GM18870 (cell line): ENCODE results near the gene PRICKLE2.
"Not testable (repeated sequence)": the region's sequence is repeated elsewhere in the genome, so short reads cannot be mapped to it uniquely, and the experiment has no call there.

Experiments
- ATAC-seq: cut with Tn5 transposase; IDR thresholded peaks from one replicate; pipeline ENCODE4 v1.9.1; 2021; ENCODE audit warnings: moderate library complexity; ENCODE audit not compliant: unreplicated experiment

PRICKLE2 gene

DNA sequence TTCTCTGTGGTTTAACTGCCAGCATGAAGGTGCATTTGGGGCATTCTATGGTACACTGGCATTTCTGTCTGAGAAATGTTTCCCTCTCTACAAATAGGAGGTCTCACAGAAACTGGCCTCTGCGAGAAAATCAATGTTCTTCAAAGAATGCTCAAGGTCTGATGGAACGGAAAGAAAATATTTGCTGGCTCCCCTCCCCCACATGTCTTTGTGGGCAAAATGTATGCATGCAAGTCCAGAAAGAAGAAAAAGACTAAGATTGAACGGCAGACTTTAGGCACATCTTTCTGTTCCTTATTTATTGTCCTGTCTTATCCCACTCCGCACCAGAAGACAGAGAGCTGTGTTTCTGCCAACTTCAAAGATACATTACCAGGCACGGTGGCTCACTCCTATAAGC, 118.1 kb downstream of the PRICKLE2 start:
- no peak for ATAC-seq

DNA sequence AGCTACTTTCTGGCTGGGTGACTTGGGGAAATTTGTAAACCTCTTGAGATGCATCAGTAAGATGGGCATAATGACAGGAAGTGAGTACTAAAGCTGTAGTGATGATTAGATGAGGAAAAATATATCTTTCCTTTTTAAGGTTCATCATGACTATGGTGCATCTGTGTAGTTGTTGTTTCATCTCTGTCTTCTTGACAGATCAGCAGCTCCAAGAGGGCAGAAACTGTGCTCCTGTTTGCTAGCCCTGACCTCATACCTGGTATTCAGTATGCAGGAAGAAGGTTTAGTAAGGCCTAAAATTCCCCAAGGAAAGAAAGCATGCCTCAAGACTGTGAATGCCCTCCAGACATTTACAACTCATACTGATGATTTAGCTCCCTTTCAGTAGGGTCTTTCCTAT, 119.5 kb downstream of the PRICKLE2 start:
- no peak for ATAC-seq

DNA sequence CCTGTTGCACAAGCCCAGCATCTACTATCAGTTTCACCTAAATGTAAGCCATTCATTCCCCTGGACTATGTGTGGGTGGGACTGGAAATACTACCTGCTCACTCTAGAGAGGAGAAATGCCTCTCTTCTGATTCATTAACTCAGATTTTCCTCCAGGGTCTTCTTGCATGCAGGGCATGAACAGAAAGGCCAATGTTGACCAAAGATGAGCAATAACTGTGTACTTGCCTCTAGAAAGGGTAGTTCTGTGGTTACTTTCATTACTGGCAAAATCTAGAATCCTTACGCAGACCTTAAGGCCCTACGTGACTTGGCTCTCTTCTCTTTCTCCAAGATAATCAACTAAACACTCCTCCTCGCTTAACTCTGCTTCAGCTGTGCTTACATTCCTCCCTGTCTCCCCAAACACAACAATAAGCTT, 120.6 kb downstream of the PRICKLE2 start:
- peak; percentile 69 for ATAC-seq

DNA sequence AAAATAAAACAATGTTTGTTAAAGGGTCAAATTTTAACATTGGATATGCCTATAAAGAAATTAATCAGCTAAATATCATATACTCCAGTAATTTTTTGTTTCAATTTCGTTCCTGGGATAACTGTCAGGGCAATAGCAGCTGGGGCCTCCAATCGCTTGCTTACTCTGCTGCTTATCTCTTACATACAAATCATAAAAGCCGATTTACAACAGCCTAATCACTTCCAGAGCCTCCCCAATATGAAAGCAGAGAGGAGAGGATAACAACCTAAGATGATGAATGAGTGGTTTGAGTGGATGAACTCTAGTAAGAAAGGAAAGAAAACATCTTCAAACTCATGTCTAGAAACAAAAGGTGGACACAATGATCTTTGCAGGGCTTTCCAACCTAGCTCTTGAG, 121.3 kb downstream of the PRICKLE2 start:
- ATAC-seq = no peak

DNA sequence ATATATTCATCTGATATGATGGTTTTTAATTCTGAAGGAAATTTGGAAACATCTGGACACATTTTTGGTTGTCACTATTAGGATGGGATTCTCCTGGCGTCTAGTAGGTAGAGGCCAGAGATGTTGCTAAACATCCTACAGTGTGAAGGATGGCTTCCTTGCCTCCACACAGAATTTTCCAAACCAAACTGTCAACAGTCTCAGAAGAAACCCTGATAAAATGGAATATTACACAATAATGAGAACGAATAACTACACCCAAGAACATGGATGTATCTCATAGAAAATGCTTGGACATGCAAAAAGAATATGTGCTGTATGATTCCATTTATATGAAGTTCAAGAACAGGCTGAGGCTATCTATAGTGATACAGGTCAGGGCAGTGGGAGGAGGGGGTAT, 122.1 kb downstream of the PRICKLE2 start:
- ATAC-seq = no peak

DNA sequence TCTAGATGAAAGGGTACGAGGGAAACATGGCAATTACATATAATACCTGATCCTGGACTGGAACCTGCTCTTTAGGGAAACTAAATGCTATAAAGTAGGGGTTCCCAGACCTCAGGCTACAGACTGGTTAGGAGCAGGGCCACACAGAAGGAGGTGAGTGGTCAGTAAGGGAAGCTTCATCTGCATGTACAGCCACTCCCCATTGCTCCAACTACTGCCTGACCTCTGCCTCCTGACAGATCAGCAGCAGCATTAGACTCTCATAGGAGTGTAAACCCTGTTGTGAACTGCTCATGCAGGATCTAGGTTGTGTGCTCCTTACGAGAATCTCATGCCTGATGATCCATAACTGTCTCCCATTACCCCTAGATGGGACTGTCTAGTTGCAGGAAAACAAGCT, 123.1 kb downstream of the PRICKLE2 start:
- ATAC-seq = no peak

DNA sequence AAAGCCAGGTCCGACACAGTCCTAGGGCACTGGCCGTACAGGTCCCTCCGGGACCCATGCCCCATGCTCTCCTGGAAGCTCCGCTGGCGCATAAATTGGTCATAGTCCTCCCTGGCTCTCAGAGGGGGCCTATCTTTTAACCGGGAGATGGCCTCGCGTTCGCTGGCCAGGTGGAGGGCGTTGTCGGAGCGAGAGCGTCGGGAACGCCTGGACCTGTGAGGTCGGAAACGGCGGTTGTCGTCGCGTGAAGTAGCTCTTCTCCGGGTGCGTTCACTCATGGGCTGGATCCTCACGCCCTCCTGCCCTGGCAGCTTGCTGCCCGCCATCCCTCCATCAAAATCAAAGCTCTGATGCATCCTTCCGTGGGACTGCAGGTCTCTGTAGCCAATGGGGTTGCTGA, 126.0 kb downstream of the PRICKLE2 start:
- no peak for ATAC-seq

DNA sequence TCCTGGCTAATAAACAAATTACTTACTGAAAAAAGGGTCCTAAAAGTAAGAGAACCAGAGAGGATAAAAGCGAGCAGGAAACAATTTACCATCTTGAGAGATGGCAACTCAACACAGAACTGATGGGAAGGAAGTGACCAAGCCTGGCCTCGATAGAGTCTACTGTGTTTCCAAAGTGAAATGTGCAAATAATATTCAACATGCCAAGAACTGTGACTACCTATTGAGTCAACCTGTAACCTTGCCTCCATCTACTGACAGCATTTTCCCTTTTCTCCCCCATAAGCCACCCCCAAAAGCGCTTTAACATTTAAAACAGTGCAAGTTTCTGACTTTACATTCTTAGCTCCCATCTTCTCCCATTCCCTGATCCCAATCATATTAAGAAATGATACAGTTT, 126.6 kb downstream of the PRICKLE2 start:
- no peak for ATAC-seq

DNA sequence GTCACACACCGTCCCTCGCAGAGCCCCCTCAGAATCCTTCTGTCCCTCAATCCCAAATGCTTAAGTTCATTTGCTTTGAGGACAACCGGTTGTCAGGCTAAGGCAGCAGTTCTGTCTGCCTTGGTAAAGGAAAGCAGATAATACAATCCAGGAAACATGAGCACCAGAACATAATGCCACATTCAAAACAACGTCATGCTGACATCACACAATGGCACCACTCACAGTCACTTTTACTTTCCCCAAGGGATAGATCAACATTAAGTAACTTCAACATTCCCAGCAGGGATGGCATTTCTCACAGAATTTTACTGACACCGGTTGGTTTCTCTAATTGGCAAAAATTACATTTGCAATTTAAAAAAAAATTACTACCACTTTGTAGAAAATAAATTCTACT, 127.3 kb downstream of the PRICKLE2 start:
- no peak for ATAC-seq

DNA sequence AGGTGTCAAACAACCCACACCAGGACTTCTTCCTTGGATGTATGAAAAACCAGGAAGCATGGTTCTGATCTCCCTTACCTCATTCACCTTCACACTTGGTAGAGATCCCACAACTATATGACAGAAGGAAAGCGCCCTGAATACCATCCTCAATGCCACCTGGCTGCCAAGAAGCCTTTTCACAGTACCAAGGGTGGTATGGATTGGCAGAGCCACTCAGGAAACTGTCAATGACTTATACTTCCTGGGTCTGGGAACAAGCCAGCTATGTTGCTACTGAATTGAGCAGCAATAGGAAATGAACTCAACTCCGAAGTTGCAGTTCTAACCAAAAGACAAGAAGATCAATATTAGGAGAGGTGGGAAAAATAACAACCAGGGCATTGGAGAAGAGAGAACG, 129.5 kb downstream of the PRICKLE2 start:
- ATAC-seq = no peak

DNA sequence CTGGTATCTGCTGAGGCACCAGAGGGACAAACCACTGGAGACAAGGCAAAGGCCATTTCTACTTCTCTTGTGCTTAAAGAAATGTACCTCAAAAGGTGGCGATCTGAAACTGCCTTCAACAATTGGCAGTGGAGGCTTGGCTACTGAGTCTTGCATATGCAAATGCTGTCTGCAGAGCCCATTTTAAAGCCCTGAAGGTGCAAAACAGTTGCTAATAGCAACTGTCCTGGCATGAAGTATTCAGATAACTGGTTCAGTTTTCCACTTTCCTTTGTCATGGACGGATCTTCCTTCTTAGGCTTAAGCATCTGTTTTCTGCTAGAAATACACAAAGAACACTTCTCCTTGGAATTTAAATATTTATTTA, 130.6 kb downstream of the PRICKLE2 start:
- no peak for ATAC-seq

DNA sequence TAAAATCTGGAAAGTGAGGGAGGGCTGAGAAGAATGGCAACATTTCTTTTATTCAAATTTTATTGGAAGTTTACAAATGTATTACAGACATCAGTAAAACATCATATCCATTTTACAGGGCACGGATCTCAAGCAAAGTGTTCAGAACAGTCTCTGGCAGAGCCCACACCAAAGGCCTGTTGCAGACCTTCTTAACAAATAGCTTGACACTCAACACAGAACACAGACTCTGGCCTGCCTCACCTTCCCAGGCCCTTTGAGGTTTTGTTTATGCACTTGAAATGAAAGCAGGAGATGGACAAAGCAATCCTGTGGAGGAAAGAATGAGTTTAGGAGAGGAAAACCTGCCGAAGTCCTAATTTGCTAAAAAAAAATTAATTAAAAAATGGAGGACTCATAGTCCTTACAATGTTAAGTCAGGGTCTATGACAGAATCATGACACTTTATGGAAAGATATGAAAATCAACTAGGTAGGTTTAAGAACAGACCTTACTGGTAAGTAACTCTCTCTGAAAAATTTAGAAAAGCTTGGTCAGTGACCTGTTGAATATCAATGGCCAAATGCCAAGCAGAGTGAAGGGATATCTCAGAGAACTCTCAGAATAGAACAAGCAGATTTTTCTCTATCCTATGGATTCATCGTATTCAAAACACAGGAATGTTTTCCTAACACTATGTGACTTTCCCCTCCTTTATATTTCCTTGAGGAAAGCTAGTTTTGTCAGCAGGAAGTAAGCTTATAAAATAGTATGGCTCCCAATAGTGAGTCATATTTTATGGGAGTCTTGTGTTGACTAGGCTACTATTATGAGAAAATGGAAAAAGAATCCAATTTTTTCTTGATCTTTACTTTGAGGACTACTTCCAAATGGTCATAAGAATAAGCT, 131.2 kb downstream of the PRICKLE2 start:
- no peak for ATAC-seq

DNA sequence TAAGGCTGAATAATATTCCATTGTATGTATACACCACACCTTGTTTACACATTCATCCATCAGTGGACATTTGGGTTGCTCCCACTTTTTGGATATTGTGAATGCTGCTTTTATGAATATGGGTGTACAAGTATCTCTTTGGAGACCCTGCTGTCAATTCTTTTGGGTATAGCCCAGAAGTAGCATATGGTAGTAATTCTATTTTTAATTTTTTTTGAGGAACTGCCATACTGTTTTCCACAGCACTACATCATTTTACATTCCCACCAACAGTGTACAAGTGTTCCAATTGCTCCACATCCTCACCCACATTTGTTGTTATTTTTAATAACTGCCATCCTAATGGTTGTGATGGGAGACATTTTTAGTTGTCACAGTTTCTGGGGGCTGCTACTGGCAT, 132.1 kb downstream of the PRICKLE2 start:
- no peak for ATAC-seq

DNA sequence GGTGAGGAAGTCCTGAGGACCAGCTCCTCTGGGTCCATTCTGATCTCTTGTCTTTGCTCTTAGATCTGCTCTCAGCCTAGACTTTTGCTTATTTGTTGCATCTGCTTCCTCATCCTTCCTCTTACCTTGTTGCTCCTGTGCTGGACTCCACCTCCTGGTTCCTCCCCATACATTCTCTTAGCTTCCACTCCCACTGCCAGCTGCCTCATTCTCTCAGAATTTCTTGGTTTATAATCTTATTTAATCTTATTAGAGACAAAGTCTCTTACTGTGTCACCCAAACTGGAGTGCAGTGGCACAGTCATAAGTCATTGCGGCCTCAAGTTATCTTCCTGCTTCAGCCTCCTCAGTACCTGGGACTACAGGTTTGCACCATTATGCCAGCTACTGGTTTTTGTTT, 133.8 kb downstream of the PRICKLE2 start:
- no peak for ATAC-seq

DNA sequence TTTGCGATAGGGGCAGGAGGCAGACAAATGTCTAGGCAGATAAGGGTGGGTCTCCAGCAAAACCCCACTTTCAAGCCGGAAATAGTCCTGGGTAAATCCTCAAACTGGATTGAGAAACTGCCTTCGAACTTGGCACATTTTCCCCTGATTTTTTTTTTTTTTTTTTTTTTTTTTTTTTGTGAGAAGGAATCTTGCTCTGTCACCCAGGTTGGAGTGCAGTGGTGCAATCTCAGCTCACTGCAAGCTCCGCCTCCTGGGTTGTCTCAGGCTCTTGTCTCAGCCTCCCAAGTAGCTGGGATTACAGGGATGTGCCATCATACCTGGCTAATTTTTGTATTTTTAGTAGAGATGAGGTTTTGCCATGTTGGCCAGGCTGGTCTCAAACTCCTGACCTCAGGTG, 135.9 kb downstream of the PRICKLE2 start:
- ATAC-seq = not testable (repeated sequence)

DNA sequence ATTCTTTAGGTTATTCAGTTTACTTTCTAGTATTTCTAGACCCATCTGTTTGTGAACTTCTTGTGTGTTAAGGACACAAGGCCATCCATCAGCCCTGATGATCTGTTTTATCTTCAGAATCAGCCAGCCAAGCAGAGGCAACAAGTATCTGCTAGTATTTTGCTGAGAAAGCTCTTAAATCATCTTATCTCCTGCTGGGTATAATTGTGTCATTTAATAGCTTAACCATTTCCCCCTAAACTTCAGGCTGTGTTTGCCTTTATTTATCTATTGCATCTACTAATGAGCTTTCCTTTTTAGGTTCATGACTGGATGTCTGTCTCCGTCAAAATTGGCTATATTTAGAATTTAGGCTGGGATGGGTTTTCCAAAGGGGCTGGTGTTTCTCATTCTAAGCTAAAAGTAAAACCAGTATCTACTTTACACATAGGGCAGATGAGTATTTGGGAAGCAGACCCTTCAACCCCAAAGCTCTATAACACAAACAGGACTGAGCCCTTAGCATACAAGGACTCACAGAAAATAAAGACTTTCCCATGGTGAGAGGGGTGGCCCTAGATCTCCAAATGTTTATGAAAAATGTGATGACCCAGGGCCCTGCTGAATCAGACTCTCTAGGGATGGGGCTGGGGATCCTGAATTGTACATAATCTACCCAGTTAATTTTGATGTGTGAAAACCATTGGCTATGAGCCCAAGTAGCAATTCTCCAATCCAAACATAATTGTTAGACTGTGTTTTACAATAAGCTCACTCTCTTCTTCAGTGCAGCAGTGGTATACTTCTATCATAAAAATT, 136.7 kb downstream of the PRICKLE2 start:
- no peak for ATAC-seq

DNA sequence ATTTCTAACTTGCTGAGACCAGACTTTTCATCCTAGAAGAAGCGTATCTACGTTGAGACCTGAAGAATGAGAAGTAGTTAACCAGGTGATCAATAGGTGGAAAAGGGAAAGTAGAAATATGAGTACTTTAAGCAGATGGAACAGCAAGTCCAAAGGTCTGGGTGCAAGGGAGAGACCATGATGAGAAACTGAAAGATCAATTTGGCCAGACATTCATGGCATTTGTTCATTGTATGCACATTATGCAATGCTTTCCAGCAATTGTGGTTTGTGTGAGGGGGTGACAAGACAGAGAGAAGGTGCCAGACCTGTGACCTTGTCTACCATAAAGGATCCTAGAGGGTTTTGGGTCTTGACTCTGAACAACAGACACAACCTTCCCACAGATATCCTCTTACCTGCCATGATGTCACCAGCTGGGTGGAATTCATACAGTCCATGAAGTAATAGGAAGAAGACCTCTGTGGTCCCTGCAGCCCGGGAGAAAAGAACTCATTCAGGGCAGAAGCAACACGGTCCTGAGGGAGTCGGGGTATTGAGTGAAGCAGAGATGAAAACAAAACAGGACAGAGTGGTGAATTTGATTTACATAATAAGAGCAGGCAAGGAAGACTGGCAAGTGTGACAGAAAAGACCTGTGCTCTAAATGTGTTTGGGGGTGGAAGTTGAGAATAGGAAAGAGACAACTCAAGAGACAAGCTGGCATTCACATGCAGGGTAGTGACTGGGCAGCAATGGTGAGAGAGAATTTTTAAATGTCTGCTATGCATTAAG, 138.6 kb downstream of the PRICKLE2 start:
- ATAC-seq = no peak

DNA sequence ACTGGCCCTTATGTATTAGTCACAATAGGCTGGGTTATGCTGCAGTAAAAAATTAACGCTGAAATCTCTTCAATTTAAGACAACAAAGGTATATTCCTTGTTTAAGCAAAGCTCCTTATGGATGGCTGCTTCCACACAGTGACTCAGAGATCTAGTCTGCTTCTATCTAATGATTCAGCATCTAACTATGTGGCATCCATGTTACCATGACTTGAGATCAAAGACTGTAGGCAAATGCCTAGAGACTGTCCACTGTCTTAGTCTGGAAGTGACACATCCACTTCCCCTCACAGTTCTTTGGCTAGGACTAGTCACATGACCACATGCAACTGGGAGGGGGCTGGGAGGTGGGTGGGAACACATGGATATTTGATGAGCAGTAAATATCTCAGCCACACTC, 140.6 kb downstream of the PRICKLE2 start:
- ATAC-seq = no peak

DNA sequence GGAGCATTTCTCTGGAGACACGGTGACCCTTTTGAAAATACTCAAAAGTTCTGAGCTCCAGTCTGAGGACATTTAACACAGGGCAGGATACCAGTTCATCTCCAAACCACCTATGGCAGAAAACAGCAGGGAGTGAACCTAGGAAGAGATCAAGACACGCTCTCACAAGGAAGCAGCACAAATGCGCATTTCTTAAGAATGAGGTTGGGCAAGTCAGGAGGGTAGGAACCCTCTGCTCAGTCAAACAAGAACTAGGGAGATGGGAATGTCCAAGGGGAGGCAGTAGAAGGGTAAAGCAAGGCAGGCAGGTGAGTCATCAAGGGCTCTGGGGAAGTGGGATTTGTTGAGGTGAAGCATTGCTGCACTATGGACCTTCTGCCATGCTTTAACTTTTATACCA, 141.7 kb downstream of the PRICKLE2 start:
- no peak for ATAC-seq

DNA sequence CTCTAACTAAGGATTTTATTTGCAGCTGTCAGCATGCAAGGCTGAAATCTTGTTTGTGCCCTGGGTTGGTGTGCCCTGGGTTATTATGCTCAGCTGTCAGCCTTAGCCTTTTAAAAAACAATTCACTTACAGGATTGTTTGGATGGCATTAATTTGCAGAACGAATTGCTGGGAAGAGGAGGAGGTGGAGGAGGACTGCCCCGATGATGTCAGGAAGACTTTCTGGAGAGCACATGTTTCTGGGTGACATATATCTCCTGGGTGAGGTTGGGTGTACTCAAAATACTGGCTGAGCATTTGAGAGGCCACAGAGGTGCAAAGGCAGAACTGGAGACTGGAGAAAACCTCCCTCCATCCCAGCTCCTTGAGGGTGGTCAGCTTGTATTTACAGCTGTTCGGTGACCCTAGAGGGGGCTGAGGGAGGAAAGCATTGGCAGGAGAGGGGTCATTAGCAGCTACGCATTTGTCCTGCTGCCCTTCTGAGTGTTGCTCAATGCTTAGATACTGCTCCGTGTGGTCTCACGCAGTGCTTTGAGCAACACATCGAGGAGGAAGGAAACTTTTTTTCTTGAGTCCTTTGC, 142.2 kb downstream of the PRICKLE2 start:
- no peak for ATAC-seq

DNA sequence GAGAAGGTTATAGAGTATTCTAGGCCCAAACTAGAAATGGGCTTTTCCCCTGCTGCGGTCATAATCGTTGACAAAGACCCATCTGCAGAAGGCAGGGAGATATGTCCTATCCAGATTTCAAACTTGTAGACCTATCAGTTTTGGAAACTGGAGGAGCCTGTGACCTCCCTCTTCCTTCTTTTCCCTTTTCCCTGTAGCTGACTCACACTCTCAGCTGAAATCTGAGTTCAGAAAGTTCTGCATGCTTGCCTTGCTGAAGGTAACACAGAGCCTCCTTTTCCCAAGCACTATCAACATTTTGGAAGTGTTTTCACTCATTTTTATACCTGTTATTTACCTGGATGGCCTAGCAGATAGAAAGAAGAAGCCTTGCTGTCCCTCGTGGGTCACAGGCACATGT, 142.9 kb downstream of the PRICKLE2 start:
- ATAC-seq = no peak
